IPS-NIHi7 (cell line): ENCODE results near the gene TMEM72.
A peak's percentile ranks its signal among the peaks of the same experiment; 100 is the strongest.

Source experiments
- DNase-seq: peaks from one replicate; pipeline ENCODE4 v3.0.0; 2012; ENCODE audit warnings: mixed read lengths; ENCODE audit errors: extremely low spot score

The TMEM72 gene

GRCh38 chr10:44978570-44979280 lies 67.6 kb downstream of the TMEM72 start, which contains the start of gene DEPP1:
Gene DEPP1, minus strand, starts transcription at chr10:44978809. Its CDS starts 779 bp downstream, at chr10:44978030.
- DNase-seq: peak; percentile 83

GRCh38 chr10:44979281-44980191 lies 68.4 kb downstream of the TMEM72 start:
- DNase-seq: no peak

GRCh38 chr10:44980309-44981171 lies 69.4 kb downstream of the TMEM72 start:
- no peak for DNase-seq

GRCh38 chr10:44981172-44982113 lies 70.3 kb downstream of the TMEM72 start:
- no peak for DNase-seq

- DNase-seq: no peak
Measured at GRCh38 chr10:44982114-44982460, 71.0 kb downstream of the TMEM72 start.

GRCh38 chr10:44982496-44982895 lies 71.4 kb downstream of the TMEM72 start:
- DNase-seq: no peak

GRCh38 chr10:44983066-44983894 lies 72.1 kb downstream of the TMEM72 start:
- DNase-seq: no peak

GRCh38 chr10:44983895-44984278 lies 72.8 kb downstream of the TMEM72 start:
- no peak for DNase-seq

- DNase-seq: no peak
Measured at GRCh38 chr10:44984671-44985101, 73.5 kb downstream of the TMEM72 start.

- no peak for DNase-seq
Measured at GRCh38 chr10:44985175-44985681, 74.1 kb downstream of the TMEM72 start.

GRCh38 chr10:44986179-44986578 lies 75.0 kb downstream of the TMEM72 start:
- DNase-seq: no peak
